Stimulated activated CD8-positive, alpha-beta memory T cell treated with anti-CD3 and anti-CD28 coated beads, Interleukin-15, amount 100 ng/mL, for 1 hour (primary cell): Measurements from ENCODE around the gene SUGP1.

ENCODE experiments used
- DNase-seq: peaks from one replicate; pipeline ENCODE4 v3.0.0-alpha.2; 2020; ENCODE audit warnings: low read depth

SUGP1 gene

GRCh38 chr19:19341026-19341425, 20.7 kb upstream of the SUGP1 start:
- no peak for DNase-seq

- no peak for DNase-seq
Measured at GRCh38 chr19:19338082-19338481, 17.8 kb upstream of the SUGP1 start.

- DNase-seq, result no peak
Measured at GRCh38 chr19:19337120-19337519, 16.8 kb upstream of the SUGP1 start.

GRCh38 chr19:19336597-19336996, 16.3 kb upstream of the SUGP1 start:
- no peak for DNase-seq

- DNase-seq, result no peak
Measured at GRCh38 chr19:19335408-19336158, 15.3 kb upstream of the SUGP1 start.

GRCh38 chr19:19334989-19335344, 14.7 kb upstream of the SUGP1 start:
- no peak for DNase-seq

GRCh38 chr19:19334063-19334988, 14.0 kb upstream of the SUGP1 start:
- DNase-seq, result no peak

GRCh38 chr19:19329126-19329525, 8.8 kb upstream of the SUGP1 start:
- DNase-seq, result no peak

GRCh38 chr19:19327672-19328071, 7.4 kb upstream of the SUGP1 start:
- no peak for DNase-seq

GRCh38 chr19:19324059-19324770, 3.9 kb upstream of the SUGP1 start:
- DNase-seq, result no peak

- DNase-seq, result no peak
Measured at GRCh38 chr19:19321141-19321577, 850 bp upstream of the SUGP1 start.

GRCh38 chr19:19319732-19320360, 463 bp downstream of the SUGP1 start:
- DNase-seq, result no peak

GRCh38 chr19:19316082-19316481, 4.2 kb downstream of the SUGP1 start:
- DNase-seq, result no peak

GRCh38 chr19:19315444-19315843, 4.9 kb downstream of the SUGP1 start:
- DNase-seq, result no peak

GRCh38 chr19:19308373-19308772, 11.9 kb downstream of the SUGP1 start:
- DNase-seq, result no peak

GRCh38 chr19:19306191-19306590, 14.1 kb downstream of the SUGP1 start:
- no peak for DNase-seq

- DNase-seq, result no peak
Measured at GRCh38 chr19:19305696-19306095, 14.6 kb downstream of the SUGP1 start.

GRCh38 chr19:19305066-19305465, 15.2 kb downstream of the SUGP1 start:
- DNase-seq, result no peak

- no peak for DNase-seq
Measured at GRCh38 chr19:19304186-19304965, 15.9 kb downstream of the SUGP1 start.

- no peak for DNase-seq
Measured at GRCh38 chr19:19303411-19303810, 16.9 kb downstream of the SUGP1 start.

GRCh38 chr19:19300613-19301012, 19.7 kb downstream of the SUGP1 start:
- DNase-seq, result no peak
